ENCODE results near the gene GPC6.

GPC6 gene

GRCh38 chr13:94408314-94409036, 1181.9 kb downstream of the GPC6 start:
- DNase-seq (ENCODE audit: low spot score): no peak
- no peak for TF ChIP-seq CTCF (IDR thresholded peaks at IDR 0.05; ENCODE audit: extremely low read depth, insufficient read depth, missing control alignments)
- in situ Hi-C loops (cut with MboI; ENCODE audit: low pct_unique_long_range_greater_than_20kb, low sequenced_read_pairs, unreplicated experiment): no loop called here

GRCh38 chr13:94411747-94412146, 1185.1 kb downstream of the GPC6 start:
- TF ChIP-seq CTCF (IDR thresholded peaks at IDR 0.05; ENCODE audit: extremely low read depth, insufficient read depth, missing control alignments): no peak
- in situ Hi-C loops (cut with MboI; ENCODE audit: low pct_unique_long_range_greater_than_20kb, low sequenced_read_pairs, unreplicated experiment): no loop called here
- DNase-seq (ENCODE audit: low spot score): no peak

DNA sequence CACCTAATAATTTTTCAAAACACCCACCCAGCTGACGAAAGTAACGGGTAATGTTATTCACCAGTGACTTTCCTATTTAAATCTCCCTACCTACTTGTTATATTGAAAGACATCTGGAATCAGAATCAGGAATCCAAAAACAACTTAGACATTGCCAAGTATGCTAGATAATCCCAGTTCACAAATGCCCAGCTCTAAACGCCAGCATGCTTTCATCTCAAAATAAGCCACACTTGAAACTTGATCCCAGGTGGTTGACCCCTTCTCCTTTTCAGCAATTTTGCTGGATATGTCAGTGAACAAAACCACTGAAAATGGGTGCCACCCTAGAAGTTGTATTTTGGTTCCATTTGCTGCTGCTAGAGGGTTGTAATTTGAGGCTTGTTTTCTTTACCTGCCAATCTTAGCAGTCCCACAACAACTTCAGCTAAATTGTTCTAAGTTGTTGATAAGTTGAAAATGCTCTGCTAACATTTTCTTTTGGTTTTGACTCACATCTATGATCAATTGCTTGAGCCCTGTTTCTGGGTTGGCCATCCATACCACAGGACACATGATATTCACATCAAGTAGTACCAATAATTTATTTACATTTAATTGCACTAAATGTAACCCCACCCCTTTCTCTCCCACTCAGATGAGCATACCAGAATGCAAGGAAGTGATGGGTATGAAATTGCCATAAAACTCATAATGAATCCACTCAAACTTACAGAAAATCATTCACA, 1186.4 kb downstream of the GPC6 start:
- in situ Hi-C loops (cut with MboI; ENCODE audit: low pct_unique_long_range_greater_than_20kb, low sequenced_read_pairs, unreplicated experiment): no loop called here
- no peak for TF ChIP-seq CTCF (IDR thresholded peaks at IDR 0.05; ENCODE audit: extremely low read depth, insufficient read depth, missing control alignments)
- DNase-seq (ENCODE audit: low spot score): no peak

GRCh38 chr13:94413598-94413944, 1187.0 kb downstream of the GPC6 start:
- no peak for DNase-seq (ENCODE audit: low spot score)
- no peak for TF ChIP-seq CTCF (IDR thresholded peaks at IDR 0.05; ENCODE audit: extremely low read depth, insufficient read depth, missing control alignments)
- in situ Hi-C loops (cut with MboI; ENCODE audit: low pct_unique_long_range_greater_than_20kb, low sequenced_read_pairs, unreplicated experiment): no loop called here

DNA sequence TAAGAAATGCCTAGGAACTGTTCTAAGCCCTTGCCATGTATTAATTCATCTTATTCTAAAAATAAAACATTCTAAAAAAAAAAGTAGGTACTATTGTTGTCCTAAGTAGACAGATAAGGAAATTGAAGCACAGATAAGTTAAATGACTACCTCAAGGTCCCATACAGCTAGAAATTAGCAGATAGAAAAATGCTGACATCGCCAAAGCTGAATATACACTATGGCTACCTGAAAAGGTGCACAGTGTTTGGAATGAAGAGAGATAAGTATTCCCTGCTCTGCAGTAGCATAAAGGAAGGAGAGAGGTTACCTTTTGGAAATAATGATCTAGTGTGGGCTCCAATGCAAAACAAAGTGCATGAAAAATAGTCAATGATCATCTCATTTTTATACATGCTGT, 1187.5 kb downstream of the GPC6 start:
- TF ChIP-seq CTCF (IDR thresholded peaks at IDR 0.05; ENCODE audit: extremely low read depth, insufficient read depth, missing control alignments): no peak
- in situ Hi-C loops (cut with MboI; ENCODE audit: low pct_unique_long_range_greater_than_20kb, low sequenced_read_pairs, unreplicated experiment): no loop called here
- DNase-seq (ENCODE audit: low spot score): no peak

DNA sequence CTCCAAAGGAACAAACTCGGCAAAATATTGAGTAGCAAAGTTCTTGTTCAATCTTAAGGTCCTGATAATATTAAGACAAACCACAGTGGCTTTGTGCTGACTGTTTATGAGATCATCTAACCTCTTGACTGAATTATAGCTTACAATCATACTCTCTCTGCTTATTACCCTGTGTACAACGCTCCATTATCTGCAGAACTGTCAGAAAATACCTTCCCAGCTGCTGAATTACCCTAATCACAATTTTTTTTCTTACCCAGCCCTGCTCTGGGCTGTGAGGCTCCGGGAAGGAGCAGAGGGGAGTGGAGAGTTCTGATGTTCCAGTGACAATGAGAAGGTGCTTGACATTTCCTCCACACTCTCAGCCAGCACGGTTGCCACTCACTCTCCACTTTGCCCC, 1188.1 kb downstream of the GPC6 start:
- DNase-seq (ENCODE audit: low spot score): no peak
- in situ Hi-C loops (cut with MboI; ENCODE audit: low pct_unique_long_range_greater_than_20kb, low sequenced_read_pairs, unreplicated experiment): no loop called here
- no peak for TF ChIP-seq CTCF (IDR thresholded peaks at IDR 0.05; ENCODE audit: extremely low read depth, insufficient read depth, missing control alignments)
